ENCODE data around the gene CCNF. TPM values are rescaled to one million over a fixed set of nuclear protein-coding genes. Genes with fewer than 3 reads are reported as not detected.

The CCNF gene
- total and polyA plus RNA-seq, 4 donors: 0.88 to 46.3 (median 1.8) TPM

- Histone ChIP-seq H3K36me3 (ENCODE audit: control insufficient read depth in 4 of 4, insufficient read depth in 3 of 4, low read depth in 1 of 4, low read length in 3 of 4) (no peaks in the 10 kb centered on the region), H3K27me3 (ENCODE audit: control insufficient read depth in 4 of 4, insufficient read depth in 4 of 4, low read length in 3 of 4) (no peaks in the 10 kb centered on the region), H3K4me3 (ENCODE audit: low read depth in 1 of 3, low read length in 3 of 3) (no peak overlapping the region), H3K9ac (ENCODE audit: low read depth in 1 of 2, low read length in 2 of 2) (no peak overlapping the region), H3K27ac (ENCODE audit: low read depth in 1 of 2, low read length in 2 of 2) (no peak overlapping the region), H3K9me3 (ENCODE audit: control insufficient read depth in 4 of 4, low read length in 3 of 4) (no peaks in the 10 kb centered on the region), H3K4me1 (ENCODE audit: control insufficient read depth in 4 of 4, insufficient read depth in 4 of 4, low read length in 3 of 4) (peaks cover 27 to 60% (median 45%) of the 10 kb centered on the region in 4 donors)
- TF ChIP-seq JUND (IDR thresholded peaks at IDR 0.05) (no peak), FOXA2 (IDR thresholded peaks at IDR 0.05) (no peak), CTCF (IDR thresholded peaks at IDR 0.05; ENCODE audit: low read depth, low read length, missing input control) (no peak), RXRA (IDR thresholded peaks at IDR 0.05) (no peak), HNF4A (conservative IDR thresholded peaks at IDR 0.05) (no peak), FOXA1 (IDR thresholded peaks at IDR 0.05) (no peak), MAX (IDR thresholded peaks at IDR 0.05) (no peak), REST (IDR thresholded peaks at IDR 0.05) (no peak), HNF4G (IDR thresholded peaks at IDR 0.05) (no peak), ZBTB33 (IDR thresholded peaks at IDR 0.05) (no peak), ATF3 (IDR thresholded peaks at IDR 0.05) (no peak), RAD21 (IDR thresholded peaks at IDR 0.05) (no peak), TAF1 (conservative IDR thresholded peaks at IDR 0.05) (no peak), GABPA (IDR thresholded peaks at IDR 0.05 in 1 of 2, conservative IDR thresholded peaks at IDR 0.05 in 1 of 2) (no peak), YY1 (IDR thresholded peaks at IDR 0.05) (no peak), EGR1 (IDR thresholded peaks at IDR 0.05; ENCODE audit: low read depth in 2 of 2) (no peak), SP1 (IDR thresholded peaks at IDR 0.05) (no peak), NR2F2 (IDR thresholded peaks at IDR 0.05) (no peak)
- 82% methylated on average over 9 of the region's 9 CpGs for WGBS
- DNase-seq (ENCODE audit: low spot score): no peak
Observed at GRCh38 chr16:2476345-2476720, 47.1 kb downstream of the CCNF start.
